C4-2B (cell line): Measurements from ENCODE around the gene PMIS2.

Experiments
- CTCF ChIP-seq: fragments of 450-650 bp; conservative IDR thresholded peaks from 2 replicates; pipeline ENCODE4 v1.5.1; 2017; ENCODE audit warnings: mild to moderate bottlenecking
- ZFX ChIP-seq: fragments of 450-650 bp; IDR thresholded peaks from 2 replicates; pipeline ENCODE4 v1.6.1; 2017

DNA sequence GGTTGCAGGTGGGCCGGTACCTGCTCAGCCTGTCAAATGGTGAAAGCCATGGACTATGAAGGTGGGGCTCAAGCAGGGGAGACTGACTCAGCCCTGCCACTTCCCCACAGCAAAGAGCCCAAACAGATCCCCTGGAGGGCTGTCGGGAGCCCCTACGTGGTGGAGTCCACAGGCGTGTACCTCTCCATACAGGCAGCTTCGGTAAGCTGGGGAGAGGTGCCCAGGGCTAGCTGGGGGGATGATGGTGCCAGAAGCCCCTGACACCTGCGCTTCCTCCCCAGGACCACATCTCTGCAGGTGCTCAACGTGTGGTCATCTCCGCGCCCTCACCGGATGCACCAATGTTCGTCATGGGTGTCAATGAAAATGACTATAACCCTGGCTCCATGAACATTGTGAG is 43.8 kb upstream of the PMIS2 start:
- no peak for TF ChIP-seq CTCF
- TF ChIP-seq ZFX: no peak
